Large intestine (tissue), 3 donors: ENCODE results near the gene C12orf42. TPM values are rescaled to one million over a fixed set of nuclear protein-coding genes. Genes with fewer than 3 reads are reported as not detected.

Source experiments
- DNase-seq, 2 donors: peaks; one replicate each; pipeline versions ENCODE4 v3.0.0 to v3.0.0-alpha.2; 2013
- H3K27ac ChIP-seq: one replicate; pipeline ENCODE4 v1.5.1; 2013; ENCODE audit warnings: low read length
- H3K27me3 ChIP-seq: 2 replicates; pipeline ENCODE4 v1.6.1; 2013; ENCODE audit warnings: low read length; ENCODE audit not compliant: control insufficient read depth, insufficient read depth
- H3K36me3 ChIP-seq: 2 replicates; pipeline ENCODE4 v1.6.1; 2013; ENCODE audit warnings: low read length; ENCODE audit not compliant: control insufficient read depth, insufficient read depth
- H3K4me1 ChIP-seq: one replicate; pipeline ENCODE4 v1.6.1; 2013; ENCODE audit warnings: low read length; ENCODE audit not compliant: control insufficient read depth, insufficient read depth
- H3K4me3 ChIP-seq: one replicate; pipeline ENCODE4 v1.5.1; 2013; ENCODE audit warnings: low read length
- H3K9me3 ChIP-seq: one replicate; pipeline ENCODE4 v1.6.1; 2013; ENCODE audit warnings: mild to moderate bottlenecking, low read depth, low read length, moderate library complexity; ENCODE audit not compliant: control insufficient read depth
- WGBS: methylation state at CpG from one replicate; pipeline ENCODE4 v1.1.5; 2013; ENCODE audit warnings: low lambda C conversion rate; ENCODE audit not compliant: insufficient coverage; 5-methylcytosine and 5-hydroxymethylcytosine counted together
- polyA plus RNA-seq: library from polyadenylated mRNA; unstranded; fragments of 120-200 nt; gene quantifications from one replicate; pipeline ENCODE4 v1.2.1, GENCODE V29; 2013

C12orf42 gene
- polyA plus RNA-seq, 1 donor: 0.16 TPM

DNA sequence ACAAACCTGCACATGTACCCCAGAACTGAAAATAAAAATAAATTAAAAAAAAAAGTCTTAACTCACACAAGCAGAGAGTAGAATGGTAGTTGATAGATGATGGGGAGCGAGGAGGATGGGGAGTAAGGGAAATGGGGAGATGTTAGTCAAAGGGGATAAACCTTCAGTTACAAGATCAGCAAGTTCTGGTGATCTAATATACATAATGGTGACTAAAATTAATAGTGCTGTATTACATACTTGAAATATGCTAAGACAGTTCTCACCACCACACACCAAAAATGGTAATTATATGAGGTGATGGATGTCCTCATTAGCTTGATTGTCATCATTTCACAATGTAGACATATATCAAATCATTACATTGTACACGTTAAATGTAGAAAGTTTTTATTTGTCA lies 3.2 kb upstream of the C12orf42 start:
- WGBS: 100% methylated on average over 2 of the region's 2 CpGs

DNA sequence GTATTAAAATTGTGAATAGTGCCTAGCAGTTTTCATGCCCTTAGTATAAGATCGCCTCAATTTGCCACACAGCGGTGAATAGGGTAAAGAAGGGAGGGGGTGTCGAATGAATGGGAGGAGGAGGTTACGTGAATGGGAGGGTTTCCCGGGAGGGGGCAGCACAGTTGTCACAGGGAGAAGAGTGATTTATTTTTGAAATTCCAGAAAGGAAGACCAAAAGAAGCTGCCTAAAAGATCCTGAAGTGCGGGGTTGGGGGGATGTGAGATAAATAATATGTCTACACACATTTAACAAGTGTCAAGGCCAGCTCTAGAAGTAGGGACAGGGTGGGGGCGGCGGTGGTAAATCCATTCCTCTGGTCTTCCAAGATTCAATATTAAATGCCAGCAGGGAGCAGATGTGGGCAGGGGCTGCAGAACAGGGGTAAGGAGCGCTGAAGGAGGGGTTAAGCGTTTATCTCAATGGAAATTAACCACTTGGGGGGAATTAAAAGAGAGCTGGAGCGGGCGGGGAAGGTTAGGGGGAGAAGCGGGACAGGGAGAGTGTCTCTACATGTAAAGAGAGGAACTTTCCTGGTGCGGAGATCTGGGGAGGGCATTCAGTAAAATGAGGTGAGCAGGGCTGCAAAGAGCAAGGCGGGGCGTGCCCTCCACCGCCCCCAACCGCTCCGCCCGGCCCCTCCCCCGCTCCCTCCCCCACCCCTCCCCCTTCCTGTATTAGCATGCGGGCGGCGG lies 867 bp downstream of the C12orf42 start:
- Histone ChIP-seq H3K9me3 (no peaks in the 10 kb centered on the region), H3K27me3 (peaks cover 35% of the 10 kb centered on the region), H3K4me1 (no peaks in the 10 kb centered on the region), H3K36me3 (no peaks in the 10 kb centered on the region), H3K4me3 (no peak overlapping the region), H3K27ac (no peak overlapping the region)
- 6% methylated on average over 3 of the region's 24 CpGs for WGBS
- DNase-seq: no peak

More for the DNA sequence above, 3.2 kb upstream of the C12orf42 start:
- Histone ChIP-seq H3K4me3 (no peak overlapping the region), H3K36me3 (no peaks in the 10 kb centered on the region), H3K27ac (no peak overlapping the region), H3K9me3 (no peaks in the 10 kb centered on the region), H3K4me1 (no peaks in the 10 kb centered on the region), H3K27me3 (peaks cover 30% of the 10 kb centered on the region)
- DNase-seq: no peak

DNA sequence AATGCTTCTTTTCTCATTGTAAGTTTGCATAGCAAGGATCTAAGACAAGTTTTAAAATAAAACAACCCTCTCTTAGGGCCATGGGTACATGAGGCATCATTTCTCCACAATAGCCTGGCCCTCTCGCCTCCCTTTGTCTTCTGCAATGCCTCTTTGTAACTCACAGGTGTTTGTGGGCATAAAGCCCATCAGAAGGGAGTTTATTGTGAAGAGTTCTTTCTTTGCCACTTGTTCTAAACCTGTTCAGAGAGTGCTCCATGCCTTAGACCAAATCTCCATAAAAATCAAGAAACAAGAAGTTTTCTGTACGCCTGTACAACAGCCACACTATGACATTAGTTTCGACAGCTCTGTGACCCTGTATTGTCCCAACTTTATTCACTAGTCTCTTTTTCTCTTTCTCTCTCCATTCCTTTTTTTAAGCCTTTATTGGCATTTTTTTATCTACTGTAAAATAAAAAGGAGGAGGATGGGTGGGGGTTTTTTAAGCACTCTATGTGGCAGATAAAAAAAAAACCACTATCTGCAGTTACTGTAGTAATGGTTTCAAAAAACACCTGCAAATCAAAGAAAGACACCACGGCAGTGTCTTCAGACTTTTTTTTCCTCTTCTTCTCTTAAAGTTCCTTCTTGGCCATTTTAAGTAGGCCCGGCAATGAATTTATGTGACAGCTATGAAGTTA lies 1.6 kb downstream of the C12orf42 start:
- H3K36me3 ChIP-seq: no peaks in the 10 kb centered on the region
- no peaks in the 10 kb centered on the region for H3K9me3 ChIP-seq
- no peaks in the 10 kb centered on the region for H3K4me1 ChIP-seq
- H3K27ac ChIP-seq: no peak overlapping the region
- 83% methylated on average over 1 of the region's 5 CpGs for WGBS
- H3K4me3 ChIP-seq: no peak overlapping the region
- H3K27me3 ChIP-seq: peaks cover 35% of the 10 kb centered on the region
- no peak for DNase-seq

DNA sequence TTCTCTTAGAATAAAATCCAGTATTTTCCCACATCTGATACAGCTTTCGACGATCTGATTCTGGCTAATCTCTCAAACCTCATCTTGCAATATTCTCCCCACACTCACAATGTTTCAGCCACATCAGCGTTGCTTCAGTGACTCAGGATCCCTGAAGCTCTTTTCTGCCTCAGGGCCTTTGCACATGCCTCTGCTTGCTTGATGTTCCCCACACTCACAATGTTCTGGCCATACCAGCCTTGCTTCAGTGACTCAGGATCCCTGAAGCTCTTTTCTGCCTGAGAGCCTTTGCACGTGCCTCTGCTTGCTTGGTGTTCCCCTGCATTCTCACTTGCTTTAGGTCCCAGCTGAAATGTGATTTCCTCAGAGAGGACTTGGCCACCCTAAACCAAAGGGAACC lies 2.6 kb downstream of the C12orf42 start:
- DNase-seq: no peak
- H3K4me1 ChIP-seq: no peaks in the 10 kb centered on the region
- 100% methylated on average over 3 of the region's 4 CpGs for WGBS

DNA sequence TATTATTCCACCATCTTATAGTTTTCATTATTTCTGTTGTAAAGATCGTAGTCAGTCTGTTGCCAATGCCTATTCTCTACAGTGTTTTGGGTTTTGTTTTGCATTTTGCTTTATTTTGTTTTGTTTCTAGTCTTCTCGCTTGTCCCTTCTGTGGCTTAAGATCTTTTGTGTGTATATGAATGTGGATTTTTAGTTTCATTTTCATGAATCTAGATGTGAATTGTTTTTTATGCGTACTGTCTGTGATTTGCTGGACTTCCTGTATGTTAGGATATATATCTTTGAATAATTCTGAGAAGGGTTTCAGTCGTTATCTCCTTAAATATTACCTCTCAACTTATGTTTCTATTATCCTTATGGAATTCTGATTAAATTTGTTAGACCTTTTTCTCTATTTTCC lies 13.4 kb downstream of the C12orf42 start:
- H3K4me3 ChIP-seq: no peak overlapping the region
- no peaks in the 10 kb centered on the region for H3K36me3 ChIP-seq
- no peak for DNase-seq
- no peaks in the 10 kb centered on the region for H3K4me1 ChIP-seq
- peaks cover 5% of the 10 kb centered on the region for H3K9me3 ChIP-seq
- 59% methylated on average over 3 of the region's 4 CpGs for WGBS
- H3K27me3 ChIP-seq: no peaks in the 10 kb centered on the region
- H3K27ac ChIP-seq: no peak overlapping the region

More for the DNA sequence above, 2.6 kb downstream of the C12orf42 start:
- Histone ChIP-seq H3K36me3 (no peaks in the 10 kb centered on the region), H3K9me3 (no peaks in the 10 kb centered on the region), H3K27me3 (peaks cover 35% of the 10 kb centered on the region), H3K4me3 (no peak overlapping the region), H3K27ac (no peak overlapping the region)

DNA sequence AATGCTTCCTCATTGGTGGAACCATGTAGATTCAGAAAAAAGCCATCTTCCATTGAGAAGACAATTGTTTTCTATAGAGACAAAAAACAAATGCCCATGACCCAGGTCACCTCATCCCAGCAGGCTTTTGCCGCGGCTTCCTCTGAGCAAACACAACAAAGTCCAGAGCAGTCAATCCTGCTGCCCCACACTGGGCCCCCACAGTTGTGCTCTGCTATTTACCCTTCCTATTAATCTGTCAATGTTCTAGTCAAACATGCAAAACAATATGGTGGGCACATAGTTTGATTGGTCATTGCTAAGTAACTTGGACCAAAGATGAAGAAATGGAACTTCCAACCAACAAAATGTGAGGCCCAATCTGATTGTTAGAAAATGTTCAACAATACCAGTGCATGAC lies 20.7 kb downstream of the C12orf42 start:
- no peak for DNase-seq
- Histone ChIP-seq H3K9me3 (peaks cover 2% of the 10 kb centered on the region), H3K27ac (no peak overlapping the region), H3K4me3 (no peak overlapping the region), H3K4me1 (no peaks in the 10 kb centered on the region), H3K36me3 (no peaks in the 10 kb centered on the region), H3K27me3 (no peaks in the 10 kb centered on the region)
- WGBS: no CpG with 5 or more reads among the region's 2 CpGs

DNA sequence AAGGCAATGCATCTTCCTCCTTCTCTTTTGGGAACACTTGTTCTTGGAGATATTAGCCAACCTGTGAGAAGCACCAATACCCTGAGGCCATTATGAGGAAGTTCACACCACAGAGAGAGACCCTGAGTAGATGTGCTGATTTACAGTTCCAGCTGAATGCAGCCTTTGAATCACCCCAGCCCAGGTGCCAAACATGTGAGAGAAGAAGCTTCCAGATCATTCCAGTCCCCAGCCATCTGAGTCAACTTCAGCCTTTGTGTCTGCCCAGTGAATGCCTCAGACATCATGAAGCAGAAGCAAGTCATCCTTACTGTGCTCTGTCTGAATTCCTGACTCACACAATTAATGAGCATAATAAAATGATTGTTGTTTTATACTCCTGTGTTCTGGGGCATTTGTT lies 25.1 kb downstream of the C12orf42 start:
- no peaks in the 10 kb centered on the region for H3K27me3 ChIP-seq
- H3K9me3 ChIP-seq: no peaks in the 10 kb centered on the region
- H3K4me1 ChIP-seq: no peaks in the 10 kb centered on the region
- H3K36me3 ChIP-seq: no peaks in the 10 kb centered on the region
- no peak overlapping the region for H3K4me3 ChIP-seq
- DNase-seq: no peak
- no peak overlapping the region for H3K27ac ChIP-seq

DNA sequence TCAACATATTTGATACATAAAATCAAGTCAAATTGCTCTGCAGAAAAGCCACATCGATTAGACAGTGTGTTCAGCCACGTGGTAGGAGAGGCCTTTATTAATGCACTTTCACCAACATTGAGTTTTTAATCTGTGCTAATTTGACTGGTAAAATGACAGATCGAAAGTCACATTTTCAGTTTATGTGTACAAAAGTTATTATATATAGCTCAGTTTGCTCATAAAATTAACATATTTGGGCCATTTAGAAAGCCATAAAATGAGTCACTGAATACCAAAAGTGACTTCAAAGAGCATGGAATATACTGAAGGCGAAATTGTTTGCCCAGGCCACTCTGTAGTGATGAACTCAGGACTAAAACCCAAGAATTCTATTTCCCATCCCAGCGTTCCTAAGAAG lies 26.0 kb downstream of the C12orf42 start:
- WGBS: 64% methylated on average over 2 of the region's 5 CpGs
- Histone ChIP-seq H3K4me1 (no peaks in the 10 kb centered on the region), H3K27ac (no peak overlapping the region), H3K9me3 (no peaks in the 10 kb centered on the region), H3K27me3 (no peaks in the 10 kb centered on the region), H3K36me3 (no peaks in the 10 kb centered on the region), H3K4me3 (no peak overlapping the region)
- DNase-seq: no peak

DNA sequence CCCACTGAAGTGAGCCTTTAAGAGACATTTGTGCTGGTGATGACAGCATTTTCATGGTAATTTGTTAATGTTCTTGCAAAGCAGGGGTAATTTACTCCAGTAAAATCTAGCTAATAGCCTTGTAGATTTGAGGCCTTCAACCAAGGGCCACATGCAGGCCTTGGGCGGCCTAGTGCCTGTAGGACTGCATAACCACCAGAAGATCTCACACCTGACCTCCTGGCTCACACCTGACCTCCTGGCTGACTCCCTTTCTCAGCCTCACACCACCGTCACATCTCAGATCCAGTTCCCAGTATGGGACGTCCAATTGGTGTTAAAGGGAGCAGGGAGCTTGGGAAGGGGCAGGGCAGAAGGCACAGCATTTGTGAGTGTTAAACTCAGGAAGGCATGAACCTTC lies 26.9 kb downstream of the C12orf42 start:
- H3K36me3 ChIP-seq: no peaks in the 10 kb centered on the region
- no CpG with 5 or more reads among the region's 3 CpGs for WGBS
- H3K27ac ChIP-seq: no peak overlapping the region
- H3K4me3 ChIP-seq: no peak overlapping the region
- H3K9me3 ChIP-seq: no peaks in the 10 kb centered on the region
- no peaks in the 10 kb centered on the region for H3K27me3 ChIP-seq
- no peaks in the 10 kb centered on the region for H3K4me1 ChIP-seq
- no peak for DNase-seq

DNA sequence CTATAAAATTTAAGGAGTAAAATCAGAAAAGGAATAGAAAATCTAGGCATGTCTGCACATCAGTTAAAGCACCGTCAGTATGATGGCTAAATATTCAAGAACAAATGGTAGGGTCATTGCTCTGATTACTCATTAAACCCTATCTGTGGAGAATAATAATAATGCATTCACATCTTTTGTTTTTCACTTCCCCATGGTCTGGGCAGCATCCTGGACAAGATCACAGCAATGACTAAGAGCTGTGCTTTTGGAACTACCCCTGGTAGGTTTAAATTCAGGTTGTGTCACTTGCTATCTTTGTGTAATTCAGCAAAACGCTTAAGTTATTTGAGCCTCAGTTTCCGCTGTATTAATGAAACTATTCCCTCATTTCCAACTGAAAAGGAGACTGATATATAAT lies 33.1 kb downstream of the C12orf42 start:
- DNase-seq: no peak
- H3K4me1 ChIP-seq: no peaks in the 10 kb centered on the region
- no peaks in the 10 kb centered on the region for H3K36me3 ChIP-seq
- H3K27me3 ChIP-seq: no peaks in the 10 kb centered on the region
- H3K27ac ChIP-seq: no peak overlapping the region
- H3K9me3 ChIP-seq: no peaks in the 10 kb centered on the region
- no CpG with 5 or more reads among the region's 3 CpGs for WGBS
- H3K4me3 ChIP-seq: no peak overlapping the region

DNA sequence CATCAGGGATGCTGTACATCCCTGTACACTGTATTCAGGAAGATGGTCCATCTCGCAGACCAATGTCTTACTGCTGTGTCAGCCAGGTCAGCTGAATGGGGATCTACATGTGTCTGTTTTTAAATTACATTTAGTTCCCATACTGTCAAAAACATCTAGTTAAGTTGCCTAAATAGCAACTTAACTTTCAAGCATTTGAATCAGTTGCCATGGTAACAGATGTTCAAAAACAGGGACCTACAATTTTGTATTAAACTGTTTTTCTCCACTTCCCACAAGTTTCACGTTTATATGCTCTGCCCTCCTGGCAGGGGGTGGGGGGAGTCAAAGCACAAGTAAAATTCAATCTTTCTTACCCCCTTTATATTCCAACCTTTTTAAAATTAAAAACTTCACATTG lies 38.3 kb downstream of the C12orf42 start:
- H3K9me3 ChIP-seq: no peaks in the 10 kb centered on the region
- no peaks in the 10 kb centered on the region for H3K27me3 ChIP-seq
- DNase-seq: no peak
- WGBS: 20% methylated on average over 1 of the region's 2 CpGs
- H3K4me1 ChIP-seq: no peaks in the 10 kb centered on the region
- H3K36me3 ChIP-seq: no peaks in the 10 kb centered on the region
- H3K4me3 ChIP-seq: no peak overlapping the region
- H3K27ac ChIP-seq: no peak overlapping the region
